ENCODE results near the gene USP30.

The USP30 gene

GRCh38 chr12:109131154-109132050 lies 79.0 kb downstream of the USP30 start:
- no peak for TF ChIP-seq CTCF (IDR thresholded peaks at IDR 0.05; ENCODE audit: borderline replicate concordance, control extremely low read depth, extremely low read depth, insufficient read depth, missing control alignments)
- in situ Hi-C loops (cut with MboI; ENCODE audit: low sequenced_read_pairs, unreplicated experiment) = no loop called here
- no peak for DNase-seq (ENCODE audit: low spot score)

DNA sequence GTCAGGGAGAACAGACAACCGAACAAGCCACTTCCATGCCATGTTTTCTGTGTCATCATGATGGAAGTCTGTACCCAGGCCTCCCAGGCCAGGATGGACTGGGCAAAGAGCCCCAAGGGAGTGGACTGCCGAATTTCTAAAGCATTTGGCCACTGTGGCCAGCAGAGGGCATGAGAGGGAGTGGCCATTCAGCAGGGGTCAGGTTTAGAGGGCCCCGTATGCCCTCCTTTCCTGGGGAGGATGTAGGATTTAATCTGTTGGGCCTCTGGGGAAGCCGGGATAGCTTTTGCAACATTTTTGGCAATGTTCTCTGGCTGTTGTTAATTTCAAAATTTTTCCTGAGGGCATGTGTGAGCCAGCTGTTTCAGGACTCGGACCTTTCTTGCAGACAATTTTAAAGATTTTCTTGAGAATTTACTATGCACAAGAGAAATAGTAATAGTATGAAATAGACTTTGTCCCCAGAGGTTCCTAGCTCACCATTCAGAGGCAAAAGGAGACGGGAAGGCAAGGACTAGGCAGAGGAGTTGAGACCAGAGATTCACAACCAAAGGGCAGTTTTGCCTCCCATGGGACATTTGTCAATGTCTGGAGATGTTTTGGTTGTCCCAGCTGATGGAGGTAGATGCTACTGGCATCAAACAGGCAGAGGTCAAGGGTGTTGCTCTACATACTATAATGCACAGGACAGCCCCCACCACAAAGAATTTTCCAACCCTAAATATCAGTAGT lies 82.0 kb downstream of the USP30 start:
- in situ Hi-C loops (cut with MboI; ENCODE audit: low sequenced_read_pairs, unreplicated experiment) = no loop called here
- peak; percentile 37 for DNase-seq (ENCODE audit: low spot score)
- no peak for TF ChIP-seq CTCF (IDR thresholded peaks at IDR 0.05; ENCODE audit: borderline replicate concordance, control extremely low read depth, extremely low read depth, insufficient read depth, missing control alignments)

DNA sequence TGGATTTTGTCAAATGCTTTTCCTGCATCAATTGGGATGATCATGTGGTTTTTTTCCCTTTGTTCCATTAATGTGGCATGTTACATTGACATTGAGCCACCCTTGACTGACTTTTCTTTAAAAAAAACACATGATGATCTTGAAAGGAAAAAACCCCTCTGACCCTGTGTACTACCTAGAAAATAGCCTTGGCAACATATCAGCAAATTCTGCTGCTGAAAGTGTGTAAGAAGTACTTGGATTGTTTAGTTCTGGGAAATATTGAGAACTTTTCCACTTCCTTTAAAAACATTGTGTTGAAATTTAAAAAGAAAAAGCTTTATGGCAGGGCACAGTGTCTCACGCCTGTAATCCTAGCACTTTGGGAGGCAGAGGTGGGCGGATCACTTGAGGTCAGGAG lies 84.7 kb downstream of the USP30 start:
- in situ Hi-C loops (cut with MboI; ENCODE audit: low sequenced_read_pairs, unreplicated experiment) = no loop called here
- TF ChIP-seq CTCF (IDR thresholded peaks at IDR 0.05; ENCODE audit: borderline replicate concordance, control extremely low read depth, extremely low read depth, insufficient read depth, missing control alignments) = no peak

More for the DNA sequence above, 84.7 kb downstream of the USP30 start:
- no peak for DNase-seq (ENCODE audit: low spot score)

All from GM13976 (cell line).